HEK293 (cell line): ENCODE measurements around the gene EIF3L.

Source experiments
- ZBTB7A ChIP-seq: fragments of 450-650 bp; formaldehyde crosslinking; IDR thresholded peaks from 2 replicates; pipeline ENCODE4 v1.5.1; 2016; ENCODE audit warnings: low read depth, missing biosample characterization, missing genetic modification characterization
- TF ChIP-seq, protein P1 (sequence below): fragments of 450-650 bp; formaldehyde crosslinking; IDR thresholded peaks from 2 replicates; pipeline ENCODE4 v1.5.1; 2016; ENCODE audit warnings: missing biosample characterization, missing genetic modification characterization

DNA sequence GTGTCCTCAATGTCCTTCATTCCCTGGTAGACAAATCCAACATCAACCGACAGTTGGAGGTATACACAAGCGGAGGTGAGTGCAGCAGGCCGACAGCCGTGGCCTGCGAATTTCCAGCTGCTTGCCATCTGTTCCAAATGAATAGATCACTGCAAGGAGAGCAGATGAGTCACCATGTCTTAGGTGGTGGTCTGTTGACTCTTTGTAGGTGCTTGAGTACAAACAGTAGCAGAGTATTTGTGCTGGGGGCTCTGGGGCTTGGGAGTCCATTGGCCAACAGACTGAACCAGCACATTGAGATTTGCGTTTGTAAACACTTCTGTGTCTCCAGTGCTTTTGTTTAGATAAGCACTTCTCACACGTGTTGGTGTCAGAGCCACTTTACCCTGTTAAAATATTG is 21.1 kb downstream of the EIF3L start:
- TF ChIP-seq, protein P1, sequence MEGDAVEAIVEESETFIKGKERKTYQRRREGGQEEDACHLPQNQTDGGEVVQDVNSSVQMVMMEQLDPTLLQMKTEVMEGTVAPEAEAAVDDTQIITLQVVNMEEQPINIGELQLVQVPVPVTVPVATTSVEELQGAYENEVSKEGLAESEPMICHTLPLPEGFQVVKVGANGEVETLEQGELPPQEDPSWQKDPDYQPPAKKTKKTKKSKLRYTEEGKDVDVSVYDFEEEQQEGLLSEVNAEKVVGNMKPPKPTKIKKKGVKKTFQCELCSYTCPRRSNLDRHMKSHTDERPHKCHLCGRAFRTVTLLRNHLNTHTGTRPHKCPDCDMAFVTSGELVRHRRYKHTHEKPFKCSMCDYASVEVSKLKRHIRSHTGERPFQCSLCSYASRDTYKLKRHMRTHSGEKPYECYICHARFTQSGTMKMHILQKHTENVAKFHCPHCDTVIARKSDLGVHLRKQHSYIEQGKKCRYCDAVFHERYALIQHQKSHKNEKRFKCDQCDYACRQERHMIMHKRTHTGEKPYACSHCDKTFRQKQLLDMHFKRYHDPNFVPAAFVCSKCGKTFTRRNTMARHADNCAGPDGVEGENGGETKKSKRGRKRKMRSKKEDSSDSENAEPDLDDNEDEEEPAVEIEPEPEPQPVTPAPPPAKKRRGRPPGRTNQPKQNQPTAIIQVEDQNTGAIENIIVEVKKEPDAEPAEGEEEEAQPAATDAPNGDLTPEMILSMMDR (tag by site-specific recombination) = no peak
- no peak for TF ChIP-seq ZBTB7A (tag by site-specific recombination)
